WTC11 (cell line): ENCODE data around the gene DMXL2.

Experiments used
- CTCF ChIP-seq: fragments of 200-600 bp; IDR thresholded peaks from 2 replicates; pipeline ENCODE4 v1.8.0; 2022; ENCODE audit warnings: antibody characterized with exemption
- E2F4 ChIP-seq: sonication (generic); formaldehyde crosslinking; IDR thresholded peaks from 2 replicates; pipeline ENCODE4 v1.8.1; 2022; ENCODE audit warnings: low read depth, mild to moderate bottlenecking, moderate library complexity, missing genetic modification reagents, borderline replicate concordance
- ERG ChIP-seq: fragments of 250-450 bp; sonication (Bioruptor Pico); IDR thresholded peaks from 2 replicates; pipeline ENCODE4 v1.8.0; 2021; ENCODE audit warnings: mild to moderate bottlenecking
- ESRRA ChIP-seq: sonication (generic); formaldehyde crosslinking; IDR thresholded peaks from 2 replicates; pipeline ENCODE4 v1.8.1; 2022; ENCODE audit warnings: mild to moderate bottlenecking, missing genetic modification reagents, borderline replicate concordance
- HMGXB4 ChIP-seq: sonication (generic); formaldehyde crosslinking; IDR thresholded peaks from 2 replicates; pipeline ENCODE4 v1.8.1; 2023; ENCODE audit warnings: mild to moderate bottlenecking, moderate library complexity, missing genetic modification reagents
- JUN ChIP-seq: sonication (generic); formaldehyde crosslinking; IDR thresholded peaks from 2 replicates; pipeline ENCODE4 v1.8.0; 2023; ENCODE audit warnings: mild to moderate bottlenecking, missing genetic modification reagents
- KAT7 ChIP-seq: sonication (generic); formaldehyde crosslinking; IDR thresholded peaks from 2 replicates; pipeline ENCODE4 v1.8.1; 2023; ENCODE audit warnings: missing genetic modification reagents, mild to moderate bottlenecking, borderline replicate concordance
- SP1 ChIP-seq: sonication (generic); formaldehyde crosslinking; conservative IDR thresholded peaks from 2 replicates; pipeline ENCODE4 v1.8.1; 2022; ENCODE audit warnings: missing genetic modification reagents
- TEAD1 ChIP-seq: sonication (generic); formaldehyde crosslinking; IDR thresholded peaks from 2 replicates; pipeline ENCODE4 v1.8.0; 2022; ENCODE audit warnings: mild to moderate bottlenecking, missing genetic modification reagents
- ZNF281 ChIP-seq: sonication (generic); formaldehyde crosslinking; IDR thresholded peaks from 2 replicates; pipeline ENCODE4 v1.8.0; 2023; ENCODE audit warnings: mild to moderate bottlenecking, missing genetic modification reagents

GRCh38 chr15:51617886-51618285, 4.7 kb downstream of the DMXL2 start:
- TF ChIP-seq KAT7: no peak
- TF ChIP-seq CTCF: no peak
- no peak for TF ChIP-seq ESRRA (CRISPR knock-in tag)
- TF ChIP-seq ZNF281 (CRISPR knock-in tag): no peak
- no peak for TF ChIP-seq HMGXB4 (CRISPR knock-in tag)
- no peak for TF ChIP-seq TEAD1 (CRISPR knock-in tag)
- no peak for TF ChIP-seq JUN (CRISPR knock-in tag)
- no peak for TF ChIP-seq SP1
- TF ChIP-seq ERG (CRISPR knock-in tag): no peak
- TF ChIP-seq E2F4 (CRISPR knock-in tag): no peak
